CD4-positive, alpha-beta T cell treated with Interleukin-17A for 1 hour (primary cell): ENCODE measurements around the gene FAM240A.
"Not testable (repeated sequence)": the region's sequence is repeated elsewhere in the genome, so short reads cannot be mapped to it uniquely, and the experiment has no call there.

ENCODE experiments used
- DNase-seq: peaks from one replicate; pipeline ENCODE4 v3.0.0-alpha.2; 2020

Gene FAM240A

DNA sequence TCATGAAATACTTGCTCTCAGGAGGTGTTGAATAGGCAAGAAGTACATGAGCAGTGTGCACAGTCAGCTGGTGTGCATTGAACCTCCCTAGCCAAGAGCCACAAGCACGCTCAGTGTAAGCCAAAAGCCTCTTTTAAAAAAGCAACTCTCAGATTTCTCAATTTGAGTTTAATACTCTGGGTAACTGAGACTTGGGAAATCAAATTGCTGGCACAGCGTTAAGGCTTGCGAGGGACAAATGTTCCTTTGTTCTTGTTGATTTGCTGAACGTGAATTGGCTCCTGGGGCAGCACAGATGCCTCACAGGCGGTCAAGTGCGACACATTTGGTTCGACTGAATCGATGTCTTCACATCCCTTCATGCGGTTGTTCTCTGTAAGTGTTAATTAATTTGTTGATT, at the start of gene FAM240A:
Gene FAM240A (plus strand): TSS at position 202 of the 400 bp plus-strand sequence. CDS start 159 bp downstream, at position 361.
- DNase-seq, result no peak

DNA sequence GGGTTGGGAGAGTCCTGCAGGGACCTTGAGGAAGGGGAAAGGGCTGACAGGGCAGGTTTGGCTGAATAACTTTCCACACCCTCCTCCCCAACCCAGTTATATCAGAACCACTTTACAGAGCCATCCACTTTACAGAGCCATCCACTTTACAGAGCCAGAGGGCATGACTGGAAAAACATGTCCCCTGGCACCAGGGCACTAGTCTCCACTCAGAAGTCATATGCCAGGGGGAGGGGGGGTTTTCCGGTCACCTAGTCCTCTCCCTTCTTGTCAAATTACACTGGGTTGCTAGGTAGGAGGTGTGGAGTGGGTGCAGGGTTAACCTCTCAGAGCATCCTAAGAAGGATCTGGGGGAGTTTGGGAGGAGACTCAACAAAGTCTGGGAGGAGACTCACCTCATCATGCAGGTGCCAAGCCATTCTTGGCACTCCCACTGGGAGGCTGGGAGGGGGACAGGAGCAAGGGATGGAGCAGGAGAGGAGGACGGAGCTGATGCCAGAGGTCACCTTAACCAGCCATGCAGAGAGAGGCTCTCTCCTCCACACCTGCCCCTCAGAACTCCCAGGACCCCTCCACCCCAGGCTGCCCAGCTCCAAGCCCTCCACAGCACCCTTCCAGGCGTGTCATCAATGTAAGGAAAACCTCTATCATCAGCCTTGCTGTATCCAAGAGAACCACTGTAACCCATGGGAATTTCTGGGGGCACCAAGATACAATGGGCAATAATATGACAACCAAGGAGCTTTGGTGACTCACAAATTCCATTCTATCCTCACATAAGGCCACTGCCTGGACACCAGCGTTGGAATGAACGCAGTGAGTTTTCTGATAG, 47.9 kb upstream of the FAM240A start:
- DNase-seq, result no peak

DNA sequence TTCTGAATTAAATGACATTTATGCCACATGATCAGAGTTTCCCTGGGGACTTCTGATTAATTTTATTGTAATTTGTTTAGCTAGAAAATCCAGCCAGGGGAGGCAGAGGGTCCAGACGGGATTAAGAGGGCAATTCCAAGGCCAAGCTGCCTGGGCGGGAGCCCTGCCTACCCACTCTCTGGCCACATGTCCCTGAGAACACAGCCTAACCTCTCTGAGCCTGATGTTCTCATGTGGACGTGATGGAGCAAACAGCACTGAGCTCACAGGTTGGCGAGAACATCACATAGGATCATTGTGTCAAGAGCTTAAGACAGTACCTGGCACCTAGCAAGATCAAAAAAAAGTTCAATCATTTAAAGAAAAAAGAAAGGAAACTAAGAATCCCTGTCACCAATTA, 47.2 kb upstream of the FAM240A start:
- no peak for DNase-seq

DNA sequence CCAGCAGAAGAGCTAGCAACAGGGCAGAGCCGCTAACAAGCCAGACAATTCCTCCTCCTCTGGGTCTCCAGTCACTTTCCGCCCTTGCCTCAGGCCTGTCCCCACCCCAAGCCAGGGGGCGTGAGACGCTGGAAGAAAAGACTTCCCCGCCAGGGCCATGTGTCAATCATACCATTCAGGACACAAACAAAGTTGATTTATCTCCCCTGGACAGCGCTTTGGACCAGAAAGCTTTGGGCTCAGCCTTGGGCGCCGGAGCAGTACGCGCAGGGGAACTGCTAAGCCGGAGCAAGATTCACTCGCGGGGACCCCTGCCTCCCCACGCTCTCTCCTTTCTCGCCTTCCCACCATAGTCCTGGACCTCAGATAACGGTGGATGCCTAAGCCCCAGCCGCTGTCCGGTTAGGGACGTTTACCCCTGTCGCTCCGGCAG, 46.7 kb upstream of the FAM240A start:
- DNase-seq, result no peak

DNA sequence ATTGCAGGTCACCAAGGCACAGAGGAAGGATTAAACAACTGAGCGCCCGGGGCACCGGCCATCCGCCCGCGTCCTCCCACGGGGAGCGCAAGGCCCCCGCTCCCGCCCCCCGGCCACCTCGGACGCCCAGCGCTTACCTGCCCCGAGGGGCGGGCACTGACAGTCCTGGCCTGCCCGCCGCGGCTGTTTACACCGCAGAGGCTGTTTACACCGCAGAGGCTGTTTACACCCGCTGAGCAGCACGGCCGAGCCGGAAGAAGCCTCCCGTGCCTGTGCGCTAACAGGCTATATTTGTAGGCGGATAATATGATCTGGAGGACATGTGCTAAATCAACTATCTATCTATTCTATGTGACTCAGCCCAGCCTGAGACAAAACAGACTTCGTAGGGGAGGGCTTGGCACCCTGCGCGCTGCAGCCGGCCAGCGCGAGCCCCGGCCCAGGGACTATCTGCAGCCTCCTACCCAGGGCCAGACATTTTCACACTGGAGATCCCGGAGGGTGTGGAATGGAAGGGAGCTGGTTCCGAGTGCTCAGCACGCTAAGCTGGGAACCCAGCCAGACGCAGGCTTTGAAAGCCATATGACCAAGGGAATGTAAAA, 46.2 kb upstream of the FAM240A start, which contains the start of gene LRRC2:
Gene LRRC2 (minus strand): TSS at position 263 of the 602 bp plus-strand sequence. CDS start 14,711 bp downstream, outside the sequence.
- peak; percentile 19 for DNase-seq

DNA sequence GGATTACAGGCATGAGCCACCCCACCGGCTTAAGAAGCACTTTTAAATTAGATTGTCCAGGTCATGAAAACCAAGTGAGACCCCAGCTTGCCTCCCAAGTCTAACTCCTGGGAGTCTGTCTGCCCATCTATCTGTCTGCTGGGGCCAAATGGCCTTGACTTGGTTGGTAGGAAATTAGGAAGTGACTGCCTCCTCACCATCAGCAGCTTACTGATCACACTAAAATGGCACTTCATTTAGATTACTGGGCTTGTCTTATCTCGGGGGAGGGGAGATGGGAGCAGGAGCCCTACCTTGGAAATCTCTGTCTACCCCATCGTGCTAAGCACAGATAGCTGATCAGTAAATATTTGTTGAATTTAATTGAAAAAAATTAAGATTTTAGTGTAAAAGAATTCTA, 40.6 kb upstream of the FAM240A start:
- no peak for DNase-seq

DNA sequence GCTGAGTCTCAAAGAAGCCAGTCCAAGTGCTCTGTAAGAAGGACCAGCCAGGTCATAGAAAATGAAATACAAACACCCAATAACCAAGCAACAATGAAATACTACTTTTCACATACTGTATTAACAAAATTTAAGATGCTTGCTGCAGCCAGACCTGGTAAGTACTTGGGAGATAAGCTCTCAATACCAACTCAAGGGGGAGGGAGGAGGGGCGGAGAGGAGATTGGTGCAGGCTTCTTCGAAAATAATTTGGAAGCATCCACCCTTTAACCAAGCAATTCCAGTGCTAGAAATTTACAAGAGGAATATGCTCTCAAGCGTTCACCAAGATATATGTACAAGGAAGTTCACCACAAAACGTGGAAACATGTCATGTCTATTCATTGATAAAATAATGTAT, 38.6 kb upstream of the FAM240A start:
- no peak for DNase-seq

DNA sequence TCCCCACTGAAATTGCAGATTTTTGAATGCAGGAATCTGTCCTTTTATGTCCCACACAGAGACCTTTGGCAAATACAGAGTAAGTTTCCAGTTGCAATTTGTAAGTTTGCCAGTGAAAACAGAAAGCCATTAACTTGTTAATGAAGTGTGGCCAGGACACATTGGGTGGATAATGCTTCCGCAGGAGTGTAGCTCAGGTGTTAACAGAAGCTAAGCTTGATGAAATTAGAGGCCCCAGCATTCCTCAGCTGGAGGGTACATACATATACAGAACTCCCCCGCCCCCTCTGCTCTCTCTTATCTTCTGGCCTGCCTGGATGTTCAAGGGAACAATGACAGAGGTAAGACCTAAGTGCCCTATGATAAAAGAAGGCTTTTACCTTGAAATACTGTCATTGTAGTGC, 38.1 kb upstream of the FAM240A start:
- no peak for DNase-seq

DNA sequence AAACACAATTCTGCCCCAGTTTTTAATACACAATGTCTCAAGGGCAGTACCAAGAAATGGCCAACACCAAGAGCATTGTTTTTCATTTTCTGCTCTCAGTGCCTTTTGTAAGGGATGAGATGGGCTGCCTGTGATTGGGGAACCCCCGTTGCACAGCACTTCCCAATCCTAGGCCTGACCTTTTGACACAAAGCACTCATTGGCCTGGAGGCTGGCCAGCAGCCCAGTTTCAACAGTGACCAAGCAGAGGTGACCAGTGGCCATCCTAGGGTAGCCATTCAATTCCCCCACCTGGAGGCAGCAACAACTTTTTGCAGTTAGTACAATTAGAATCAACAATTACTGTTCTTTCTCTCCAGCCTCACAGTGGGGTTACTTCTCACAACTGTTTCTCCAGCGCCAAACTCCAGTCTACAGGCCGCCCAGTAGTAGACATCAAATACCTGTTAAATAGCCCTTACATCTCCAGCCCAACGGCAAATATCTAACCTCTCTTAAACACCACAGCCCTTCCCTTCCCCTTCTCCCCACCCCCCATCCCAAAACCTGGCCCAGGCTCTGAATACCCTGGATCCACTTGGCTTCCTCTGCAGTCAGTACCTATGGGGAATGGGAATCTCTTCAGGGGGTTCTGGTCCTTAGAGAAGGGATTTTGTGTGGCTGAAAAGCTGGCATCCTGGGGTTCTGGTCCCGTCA, 37.3 kb upstream of the FAM240A start:
- DNase-seq, result no peak

DNA sequence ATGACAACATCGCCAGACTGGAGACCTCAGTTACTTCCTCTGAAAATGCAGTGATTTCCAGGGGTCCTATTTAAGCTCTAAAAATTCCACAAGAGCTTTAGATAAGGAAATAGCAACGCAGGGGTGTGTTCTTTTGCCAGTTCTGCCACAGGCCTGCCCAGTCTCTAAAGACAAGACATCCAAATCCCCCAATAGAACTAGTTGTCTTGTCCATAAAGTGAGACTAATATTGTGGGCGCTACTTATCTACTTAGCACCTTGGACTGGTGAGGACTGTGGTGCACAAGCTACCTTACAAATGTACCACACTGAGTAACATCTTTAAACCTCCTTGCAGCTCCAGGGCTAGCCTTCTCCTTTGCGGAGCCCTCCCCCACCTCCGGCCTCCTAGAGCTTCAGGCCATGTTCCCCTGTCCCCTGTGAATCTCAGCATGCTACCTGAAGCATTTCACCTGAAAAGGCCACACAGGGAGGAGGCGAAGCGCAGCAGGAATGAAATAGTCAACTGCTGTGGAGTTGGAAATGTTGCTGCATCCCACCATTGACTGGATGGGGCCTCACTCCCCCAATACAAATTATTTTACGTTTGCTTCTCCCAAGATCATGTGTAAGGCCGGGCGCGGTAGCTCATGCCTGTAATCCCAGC, 36.6 kb upstream of the FAM240A start:
- no peak for DNase-seq

DNA sequence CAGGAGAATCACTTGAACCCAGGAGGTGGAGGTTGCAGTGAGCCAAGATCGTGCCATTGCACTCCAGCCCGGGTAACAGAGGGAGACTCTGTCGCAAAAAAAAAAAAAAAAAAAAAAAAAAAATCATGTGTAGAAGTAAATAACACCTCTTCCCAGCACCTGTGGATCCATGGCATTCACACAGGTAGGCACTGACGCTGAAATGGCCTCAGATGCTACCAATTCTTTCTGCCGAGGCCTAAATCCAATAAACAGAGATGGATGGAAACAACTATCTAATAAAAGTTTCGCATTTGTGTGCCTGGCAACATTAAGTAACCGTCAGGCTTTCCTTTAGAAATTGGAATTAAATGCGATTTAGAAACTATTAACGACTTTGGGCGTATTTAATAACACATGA, 35.9 kb upstream of the FAM240A start:
- DNase-seq, result no peak

DNA sequence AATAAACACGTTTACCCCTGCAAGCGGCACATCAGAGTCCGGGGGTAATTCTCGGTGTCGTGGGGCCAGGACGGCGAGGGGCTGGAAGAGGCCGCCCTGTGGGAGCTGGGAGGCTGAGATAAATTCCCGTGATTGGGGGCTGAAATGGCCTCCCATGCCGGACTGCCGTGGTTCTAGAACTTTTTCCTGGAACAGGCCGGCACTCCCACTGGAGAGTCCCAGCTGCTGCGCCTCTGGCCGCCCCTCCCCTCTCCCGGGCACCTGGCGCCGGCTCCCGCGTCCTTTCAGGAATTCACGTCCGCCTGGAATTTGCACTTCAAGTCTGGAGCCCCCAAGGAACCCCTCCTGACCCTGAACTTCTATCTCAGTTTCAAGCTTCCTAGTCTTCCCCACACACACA, 35.4 kb upstream of the FAM240A start:
- DNase-seq, result no peak

DNA sequence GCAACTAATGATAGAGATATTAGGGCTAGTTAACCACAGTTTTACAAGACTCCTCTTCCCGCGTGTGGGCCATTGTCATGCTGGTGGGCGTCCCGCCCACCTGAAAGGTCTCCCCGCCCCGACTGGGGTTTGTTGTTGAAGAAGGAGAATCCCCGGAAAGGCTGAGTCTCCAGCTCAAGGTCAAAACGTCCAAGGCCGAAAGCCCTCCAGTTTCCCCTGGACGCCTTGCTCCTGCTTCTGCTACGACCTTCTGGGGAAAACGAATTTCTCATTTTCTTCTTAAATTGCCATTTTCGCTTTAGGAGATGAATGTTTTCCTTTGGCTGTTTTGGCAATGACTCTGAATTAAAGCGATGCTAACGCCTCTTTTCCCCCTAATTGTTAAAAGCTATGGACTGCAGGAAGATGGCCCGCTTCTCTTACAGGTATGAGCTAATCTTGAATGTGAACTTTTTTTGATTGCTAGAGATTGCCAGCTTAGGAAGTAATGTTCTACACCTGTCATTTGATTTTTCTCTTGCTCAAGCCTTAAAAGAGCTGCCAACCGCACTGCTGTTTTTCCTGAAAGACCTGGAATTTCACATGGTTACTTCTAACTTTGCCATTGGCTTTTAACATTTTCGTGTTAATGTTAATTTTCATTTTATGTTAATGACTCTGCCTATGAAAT, 34.6 kb upstream of the FAM240A start:
- DNase-seq, result not testable (repeated sequence)

DNA sequence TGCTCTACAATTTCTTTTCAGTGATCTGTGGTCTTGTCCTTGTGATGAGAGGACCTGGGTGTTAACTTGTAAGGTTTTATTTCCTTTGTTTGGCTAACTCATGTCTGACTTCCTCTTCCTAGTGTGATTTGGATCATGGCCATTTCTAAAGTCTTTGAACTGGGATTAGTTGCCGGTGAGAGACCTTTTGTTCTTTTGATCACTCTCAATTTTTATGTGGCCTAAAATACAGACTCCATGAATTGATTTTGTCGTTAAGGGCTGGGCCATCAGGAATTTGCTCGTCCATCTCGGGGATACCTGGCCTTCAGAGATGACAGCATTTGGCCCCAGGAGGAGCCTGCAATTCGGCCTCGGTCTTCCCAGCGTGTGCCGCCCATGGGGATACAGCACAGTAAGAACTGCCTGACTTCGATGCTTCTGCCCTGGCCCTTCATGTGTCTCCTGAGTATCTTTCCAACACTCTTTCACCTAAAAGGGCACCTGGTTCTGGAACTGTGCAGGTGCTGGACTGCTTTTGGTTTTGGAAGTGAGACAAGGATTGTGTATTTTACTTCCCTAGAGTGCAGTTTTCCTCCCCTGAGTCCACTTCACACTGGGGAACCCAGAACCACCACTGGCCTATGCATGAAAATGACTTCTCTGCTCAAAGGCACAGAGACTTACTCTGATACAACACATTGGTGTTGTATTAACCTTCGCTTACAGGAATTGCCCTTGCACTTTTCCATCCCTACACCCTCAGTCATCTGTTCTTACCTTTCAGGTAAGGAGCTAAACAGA, 33.2 kb upstream of the FAM240A start:
- no peak for DNase-seq

DNA sequence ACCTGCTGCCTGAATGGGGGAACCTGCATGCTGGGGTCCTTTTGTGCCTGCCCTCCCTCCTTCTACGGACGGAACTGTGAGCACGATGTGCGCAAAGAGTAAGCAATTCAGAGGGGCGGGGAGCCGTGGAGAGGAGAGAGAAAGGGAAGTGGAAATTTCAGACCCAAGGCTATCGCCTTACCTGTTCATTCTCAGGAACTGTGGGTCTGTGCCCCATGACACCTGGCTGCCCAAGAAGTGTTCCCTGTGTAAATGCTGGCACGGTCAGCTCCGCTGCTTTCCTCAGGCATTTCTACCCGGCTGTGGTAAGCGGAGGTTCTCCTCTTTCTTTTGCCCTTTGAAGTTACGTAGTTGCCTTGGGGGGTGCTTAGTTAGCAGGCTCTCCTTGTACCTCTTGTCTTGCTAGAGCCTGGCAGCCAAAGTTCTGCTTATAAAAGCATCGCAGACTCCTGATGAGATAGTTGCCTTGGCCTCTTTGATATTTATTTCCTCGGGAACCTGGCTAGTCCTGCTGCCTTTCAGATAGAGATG, 32.5 kb upstream of the FAM240A start:
- no peak for DNase-seq

DNA sequence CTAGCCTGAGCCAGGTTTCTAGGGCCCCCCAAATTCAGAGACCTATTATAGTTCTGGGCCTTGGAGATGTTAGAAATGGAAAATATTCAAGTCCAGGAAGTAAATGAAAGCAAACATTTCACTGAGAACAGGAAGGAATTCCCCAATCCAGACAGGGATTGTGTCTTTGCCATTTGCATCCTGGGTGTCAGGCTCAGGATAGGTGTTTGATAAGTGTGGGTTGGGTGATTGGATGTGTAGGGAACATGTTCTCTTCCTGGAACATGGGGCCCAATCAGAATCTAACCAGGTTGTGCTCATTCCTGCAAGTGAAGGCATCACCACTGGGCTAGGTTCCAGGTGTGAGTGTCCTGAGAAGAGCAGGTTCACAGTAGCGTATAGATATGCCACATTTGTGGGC, 31.6 kb upstream of the FAM240A start:
- DNase-seq, result no peak

DNA sequence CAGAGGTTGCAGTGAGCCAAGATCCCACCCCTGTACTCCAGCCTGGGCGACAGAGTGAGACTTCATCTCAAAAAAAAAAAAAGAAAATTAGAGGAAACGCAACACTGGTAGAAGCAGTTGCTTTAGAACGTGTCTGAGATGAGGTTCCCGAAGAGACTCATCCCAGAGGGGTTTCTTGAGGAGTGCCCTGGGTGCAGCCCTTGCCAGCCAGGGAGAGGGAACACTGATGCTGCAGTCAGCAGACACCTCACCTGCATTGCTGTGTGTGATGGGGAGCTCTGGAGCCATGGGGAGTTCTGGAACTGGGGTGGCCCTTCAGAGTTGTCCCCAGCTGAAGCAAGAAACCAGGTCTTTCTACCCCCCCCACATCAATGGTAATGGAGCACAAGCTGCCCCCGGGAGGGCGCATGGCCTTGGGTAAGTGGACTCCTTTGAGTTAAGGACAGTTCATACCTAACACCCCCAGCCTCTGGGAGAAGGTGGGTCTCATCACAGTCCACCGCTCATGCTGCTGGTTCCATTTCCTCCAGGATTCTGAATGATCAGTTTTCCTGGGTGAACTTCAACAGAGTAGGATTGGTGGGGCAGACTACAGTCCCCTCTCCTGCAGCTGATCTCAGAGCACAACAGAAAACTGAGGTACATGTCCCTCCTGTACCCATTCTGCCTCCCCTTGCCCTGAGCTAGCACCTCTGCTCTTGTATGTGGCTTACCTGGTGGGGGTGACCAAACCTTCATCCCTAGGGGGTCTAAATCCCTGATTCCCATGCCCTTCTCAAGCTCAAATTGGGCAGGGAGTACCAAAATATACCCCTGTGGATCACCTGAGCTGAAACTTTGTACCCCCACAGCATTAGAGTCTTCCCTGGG, 27.5 kb upstream of the FAM240A start:
- no peak for DNase-seq

DNA sequence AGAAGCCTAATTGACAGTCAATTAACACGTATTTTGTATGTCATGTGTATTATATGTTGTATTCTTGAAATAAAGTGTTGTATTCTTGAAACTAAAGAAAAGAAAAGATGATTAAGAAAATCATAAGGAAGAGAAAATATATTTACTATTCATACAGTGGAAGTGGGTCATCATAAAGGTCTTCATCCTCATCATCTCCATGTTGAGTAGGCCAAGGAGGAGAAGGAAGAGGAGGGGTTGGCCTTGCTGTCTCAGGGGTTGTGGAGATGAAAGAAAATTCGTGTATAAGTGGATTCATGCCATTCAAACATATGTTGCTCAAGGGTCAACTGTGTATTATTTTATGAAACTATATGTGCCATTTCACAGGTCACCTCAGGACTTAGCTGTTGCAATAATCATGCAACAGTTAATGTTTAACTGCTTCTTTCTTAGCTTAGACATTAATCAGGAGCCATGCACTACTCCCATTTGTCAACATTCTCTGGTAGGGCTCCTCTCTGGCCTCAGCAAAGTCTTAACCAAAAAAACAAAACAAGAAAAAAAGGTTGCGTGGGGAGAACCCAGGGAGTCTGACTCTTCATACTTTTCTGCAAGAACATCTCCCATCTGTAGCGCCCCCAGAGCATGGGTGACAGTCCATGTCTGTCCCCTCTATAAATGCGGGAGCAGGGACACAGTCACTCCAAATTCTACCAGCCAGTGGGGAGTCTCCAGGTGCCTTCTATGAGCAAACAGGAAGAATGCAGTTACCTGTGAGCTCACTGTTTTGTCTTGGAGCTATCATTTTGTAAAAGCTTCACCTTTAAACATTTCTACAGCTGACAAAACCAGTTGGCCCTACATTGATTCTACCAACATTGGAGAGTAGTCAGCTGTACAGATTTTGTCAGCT, 26.3 kb upstream of the FAM240A start:
- DNase-seq, result no peak

DNA sequence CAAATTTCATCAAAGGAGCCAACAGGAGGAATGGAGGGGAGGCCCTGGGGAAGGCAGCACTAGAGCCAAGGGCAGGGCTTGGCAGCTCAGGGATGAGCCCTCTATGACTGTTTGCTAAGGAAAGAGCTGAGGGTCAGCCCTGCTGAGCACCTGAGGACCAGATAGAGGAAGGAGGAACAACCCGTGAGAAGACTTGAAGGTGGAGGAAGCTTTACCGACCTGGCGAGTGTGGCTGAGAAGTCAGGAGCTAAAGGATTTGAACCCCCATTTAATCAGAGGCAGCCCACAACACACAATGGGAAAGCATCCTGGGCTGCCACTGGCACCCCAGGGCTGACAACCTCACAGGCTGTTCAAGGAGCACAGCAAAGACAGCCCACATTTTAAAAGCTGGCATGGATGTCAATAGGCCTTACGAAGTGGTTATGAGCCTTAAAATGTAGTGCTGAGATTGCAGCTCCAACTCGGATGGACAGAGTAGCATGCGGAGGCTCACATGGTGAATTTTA, 25.5 kb upstream of the FAM240A start:
- no peak for DNase-seq
